K562 (cell line): Measurements from ENCODE around the gene DNASE2. TPM values are rescaled to one million over a fixed set of nuclear protein-coding genes. Genes with fewer than 3 reads are reported as not detected.
A peak's percentile ranks its signal among the peaks of the same experiment; 100 is the strongest.

Source experiments
- ATAC-seq: fragments of 200-7000 bp; cut with Tn5 transposase; 3 replicates; pipeline ENCODE4 v1.9.1; 2020; ENCODE audit warnings: moderate library complexity
- BruUV-seq: library from RNA; stranded (reverse); fragments of 400-500 nt; replicated peaks from 2 replicates; lab custom pipeline; 2021; lab: Mats Ljungman, UMichigan
- CTCF ChIA-PET: fragments of 300-600 bp; formaldehyde crosslinking; extraction: SDS; loops from one replicate; lab custom pipeline; 2021; ENCODE audit warnings: low intra/inter-chr PET ratio; lab: Yijun Ruan, JAX
- POLR2A ChIA-PET: fragments of 300-600, 350-650 bp; sonication (Branson Sonifier 250); formaldehyde crosslinking; extraction: SDS; loops from one replicate; lab custom pipeline; 2021; ENCODE audit warnings: antibody characterized with exemption, inconsistent platforms; lab: Yijun Ruan, JAX
- DNase-seq, 4 experiments: peaks; one replicate each; pipeline versions ENCODE4 v3.0.0 to v3.0.0-alpha.2; 2011 to 2018; ENCODE audit warnings: low spot score in 3 of 4, mixed read lengths in 3 of 4; ENCODE audit errors: extremely low read depth in 1 of 4
- FAIRE-seq: peaks from 2 replicates; lab custom pipeline; 2011; peaks lifted over from hg19 to GRCh38; lab: Jason Lieb, UNC
- H2AFZ ChIP-seq: 2 replicates; pipeline ENCODE4 v1.6.0; 2011; ENCODE audit warnings: low read depth, low read length, control low read depth, inconsistent platforms
- H3K27ac ChIP-seq: fragments of 200-600 bp; 3 replicates; pipeline ENCODE4 v1.8.0; 2011; ENCODE audit warnings: low read depth, mild to moderate bottlenecking, control low read depth, inconsistent platforms, low read length, moderate library complexity, mixed read lengths; ENCODE audit errors: extremely low read depth
- H3K27me3 ChIP-seq, 2 experiments: fragments of 300-600 bp in 1 of 2; 2 replicates in 1 of 2; 3 replicates in 1 of 2; pipeline versions ENCODE4 v1.6.0 to v1.8.0; 2011; ENCODE audit warnings: inconsistent platforms in 2 of 2, low read length in 2 of 2, mild to moderate bottlenecking in 1 of 2, mixed read lengths in 1 of 2, moderate library complexity in 1 of 2; ENCODE audit not compliant: control insufficient read depth in 2 of 2, insufficient read depth in 2 of 2
- H3K36me3 ChIP-seq: fragments of 300-600 bp; 3 replicates; pipeline ENCODE4 v1.8.0; 2011; ENCODE audit warnings: mild to moderate bottlenecking, low read length, inconsistent platforms; ENCODE audit not compliant: control insufficient read depth, insufficient read depth
- H3K4me1 ChIP-seq, 2 experiments: fragments of 200-600 bp in 1 of 2; replicated peaks in 1 of 2; 2 replicates in 1 of 2; 3 replicates in 1 of 2; pipeline versions ENCODE4 v1.5.1 to v1.8.0; 2011; ENCODE audit warnings: inconsistent platforms in 2 of 2, low read length in 2 of 2, mild to moderate bottlenecking in 1 of 2, mixed read lengths in 1 of 2, moderate library complexity in 1 of 2; ENCODE audit not compliant: control insufficient read depth in 2 of 2, insufficient read depth in 2 of 2
- H3K4me2 ChIP-seq: 2 replicates; pipeline ENCODE4 v1.6.1; 2011; ENCODE audit warnings: low read length, control low read depth, inconsistent platforms, mixed read lengths; ENCODE audit not compliant: insufficient read depth
- H3K4me3 ChIP-seq: fragments of 200-600 bp; sonication (generic), shearing (Covaris generic); 2 replicates; pipeline ENCODE4 v1.5.1; 2016; ENCODE audit warnings: control low read depth, inconsistent platforms
- H3K79me2 ChIP-seq: fragments of 200-600 bp; 3 replicates; pipeline ENCODE4 v1.8.0; 2011; ENCODE audit warnings: low read length, inconsistent platforms; ENCODE audit not compliant: control insufficient read depth, insufficient read depth
- H3K9ac ChIP-seq, 2 experiments: 2 replicates each; pipeline versions ENCODE4 v1.6.0 to v1.6.1; 2011; ENCODE audit warnings: low read depth in 2 of 2, low read length in 2 of 2, control low read depth in 1 of 2, inconsistent platforms in 1 of 2, mild to moderate bottlenecking in 1 of 2, mixed read lengths in 1 of 2; ENCODE audit not compliant: insufficient read depth in 1 of 2
- H3K9me1 ChIP-seq: one replicate; pipeline ENCODE4 v1.6.0; 2011; ENCODE audit warnings: inconsistent platforms, mild to moderate bottlenecking, low read length, moderate library complexity; ENCODE audit not compliant: control insufficient read depth, insufficient read depth
- H3K9me3 ChIP-seq: replicated peaks from 2 replicates; pipeline ENCODE4 v1.5.1; 2011; ENCODE audit warnings: low read depth, low read length, inconsistent platforms; ENCODE audit not compliant: control insufficient read depth, insufficient read depth
- H4K20me1 ChIP-seq: replicated peaks from 2 replicates; pipeline ENCODE4 v1.6.1; 2011; ENCODE audit warnings: low read length, inconsistent platforms, mixed read lengths; ENCODE audit not compliant: control insufficient read depth, insufficient read depth
- ARHGAP35 ChIP-seq: fragments of 450-650 bp; IDR thresholded peaks from 2 replicates; pipeline ENCODE4 v1.6.1; 2018; ENCODE audit not compliant: partially characterized antibody
- BRF2 ChIP-seq: IDR thresholded peaks from 3 replicates; pipeline ENCODE4 v1.6.1; 2011; ENCODE audit warnings: borderline replicate concordance, mild to moderate bottlenecking; ENCODE audit not compliant: insufficient read length, insufficient read depth
- EWSR1 ChIP-seq: fragments of 450-650 bp; IDR thresholded peaks from 2 replicates; pipeline ENCODE4 v1.6.1; 2018; ENCODE audit warnings: borderline replicate concordance, mild to moderate bottlenecking, low read depth, moderate library complexity; ENCODE audit not compliant: partially characterized antibody
- FOXJ3 ChIP-seq: sonication (generic); formaldehyde crosslinking; IDR thresholded peaks from 2 replicates; pipeline ENCODE4 v1.4.0; 2020; ENCODE audit warnings: mild to moderate bottlenecking, missing genetic modification reagents
- FOXO4 ChIP-seq: fragments of 450-650 bp; formaldehyde crosslinking; IDR thresholded peaks from 2 replicates; pipeline ENCODE4 v1.4.0; 2020; ENCODE audit warnings: mild to moderate bottlenecking, moderate library complexity
- HEY1 ChIP-seq: fragments of 250-450 bp; sonication (Bioruptor Pico); IDR thresholded peaks from 2 replicates; pipeline ENCODE4 v1.5.0; 2020; ENCODE audit warnings: mild to moderate bottlenecking, moderate library complexity, borderline replicate concordance
- ILK ChIP-seq: fragments of 450-650 bp; IDR thresholded peaks from 2 replicates; pipeline ENCODE4 v1.6.1; 2016; ENCODE audit warnings: missing genetic modification characterization, low read depth, mild to moderate bottlenecking, missing compliant biosample characterization, moderate library complexity, borderline replicate concordance
- KAT8 ChIP-seq: fragments of 450-650 bp; IDR thresholded peaks from 2 replicates; pipeline ENCODE4 v1.6.1; 2016; ENCODE audit warnings: low read depth, mild to moderate bottlenecking
- PHF21A ChIP-seq: fragments of 450-650 bp; IDR thresholded peaks from 2 replicates; pipeline ENCODE4 v1.6.1; 2017; ENCODE audit warnings: low read depth, borderline replicate concordance
- TCF7L2 ChIP-seq: fragments of 150-350 bp; IDR thresholded peaks from 2 replicates; pipeline ENCODE4 v1.6.1; 2016; ENCODE audit warnings: low read depth, mild to moderate bottlenecking, low read length, moderate library complexity
- TSC22D4 ChIP-seq: fragments of 450-650 bp; IDR thresholded peaks from 2 replicates; pipeline ENCODE4 v1.6.1; 2016; ENCODE audit warnings: missing genetic modification characterization, missing biosample characterization, control low read depth
- XRCC5 ChIP-seq: fragments of 200-400 bp; formaldehyde crosslinking; IDR thresholded peaks from 2 replicates; pipeline ENCODE4 v1.6.1; 2017; ENCODE audit warnings: low read depth, mild to moderate bottlenecking, low read length
- ZNF134 ChIP-seq: fragments of 250-450 bp; sonication (Bioruptor Pico); conservative IDR thresholded peaks from 2 replicates; pipeline ENCODE4 v1.4.0; 2020
- ZNF507 ChIP-seq: conservative IDR thresholded peaks from 2 replicates; pipeline ENCODE4 v1.6.1; 2017; ENCODE audit warnings: missing genetic modification characterization, missing compliant biosample characterization
- ZNF518B ChIP-seq: fragments of 250-450 bp; sonication (Bioruptor Pico); IDR thresholded peaks from 2 replicates; pipeline ENCODE4 v1.5.0; 2021; ENCODE audit warnings: mild to moderate bottlenecking, moderate library complexity
- WGBS: fragments of 100-300 bp; shearing (Covaris generic); methylation state at CpG from one replicate; pipeline ENCODE4 v1.1.6; 2016; ENCODE audit warnings: low coverage, mixed read lengths; ENCODE audit not compliant: insufficient coverage; ENCODE audit errors: missing lambda C conversion rate; 5-methylcytosine and 5-hydroxymethylcytosine counted together
- in situ Hi-C: fragments of 300-500 bp; cut with MboI; formaldehyde crosslinking; loops from 4 replicates; pipeline ENCODE4 v1.15.0; 2018; ENCODE audit warnings: inconsistent platforms, mixed read lengths
- intact Hi-C: fragments of 100-400 bp; cut with micrococcal nuclease; formaldehyde crosslinking; loops from 2 replicates; pipeline ENCODE4 v1.14.2; 2022
- polyA plus RNA-seq, 8 experiments: library from polyadenylated mRNA; depleted of rRNA in 4 of 8; stranded (reverse) in 5 of 8; unstranded in 3 of 8; fragments of >200 nt; fragmentation: Nextera tagmentation in 2 of 8; fragmentation: Illumina TruSeq in 1 of 8; extraction: Ambion mirVana in 2 of 8; extraction: Trizol in 1 of 8; gene quantifications; 2 replicates each; pipeline versions ENCODE4 v1.2.1 to v1.2.3, GENCODE V29; 2011 to 2014; ENCODE audit warnings: inconsistent platforms in 1 of 8, missing spikeins in 1 of 8
- total RNA-seq, 7 experiments: library from RNA; depleted of rRNA in 6 of 7; stranded (reverse); fragments of >200 nt in 6 of 7; fragmentation: Illumina TruSeq in 2 of 7; extraction: Trizol in 2 of 7; gene quantifications; 2 replicates each; pipeline versions ENCODE4 v1.2.1 to v1.2.3, GENCODE V29; 2011 to 2021; ENCODE audit warnings: low replicate concordance in 1 of 7
- TF ChIP-seq, protein P1 (sequence below): sonication (generic); formaldehyde crosslinking; IDR thresholded peaks from 2 replicates; pipeline ENCODE4 v1.8.0; 2022; ENCODE audit warnings: mild to moderate bottlenecking, missing genetic modification reagents

The DNASE2 gene
- total and polyA plus RNA-seq, 9 of the 15 experiments (the other 6 are each of a cell fraction or from before 2014, with no cell fraction given): 4.4 to 27.0 (median 20.2) TPM

DNA sequence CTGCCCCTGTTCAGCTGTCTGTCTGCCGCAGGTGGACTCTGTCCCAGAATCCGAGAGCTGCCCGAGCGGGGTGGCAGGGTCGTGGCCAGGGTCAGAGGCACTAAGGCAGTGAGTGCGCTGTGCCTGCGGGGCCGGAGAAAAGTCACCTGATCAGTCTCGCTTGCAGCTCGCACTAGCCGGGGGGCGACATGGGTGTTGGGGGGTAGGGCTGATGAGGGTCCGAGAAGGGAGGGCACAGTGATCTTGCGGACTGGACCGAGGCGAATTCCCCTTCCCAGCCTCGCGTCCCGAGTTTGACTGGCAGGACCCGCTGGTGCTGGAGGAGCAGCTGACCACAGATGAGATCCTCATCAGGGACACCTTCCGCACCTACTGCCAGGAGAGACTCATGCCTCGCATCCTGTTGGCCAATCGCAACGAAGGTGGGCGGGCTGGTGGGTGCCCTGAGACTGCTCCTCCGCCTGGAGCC lies 10.3 kb upstream of the DNASE2 start:
- DNase-seq: peak in 3 of 4 experiments; percentile 28 to 68 (median 65)
- Histone ChIP-seq H3K4me2 (peak overlapping the region; percentile 95), H3K4me3 (peak overlapping the region; percentile 88), H2AFZ (peak overlapping the region; percentile 69; the same call in 1 of the 2 replicates), H3K9ac (peak overlapping the region; percentile 71 to 99), H3K79me2 (peaks cover 32% of the 10 kb centered on the region), H3K36me3 (peaks cover 34% of the 10 kb centered on the region; the same call in 2 of the 3 replicates), H3K27me3 (no peaks in the 10 kb centered on the region), H3K9me3 (no peaks in the 10 kb centered on the region), H3K4me1 (peaks cover 15 to 53% of the 10 kb centered on the region in 2 experiments; a peak in 4 of 5 replicates), H3K27ac (peak overlapping the region; percentile 68), H4K20me1 (peaks cover 5% of the 10 kb centered on the region; the same call in 1 of the 2 replicates), H3K9me1 (no peaks in the 10 kb centered on the region)
- intact Hi-C loops (loop anchor here (1.0 kb wide), 1 partner anchor 28 kb away; the partner anchor contains the start of gene SYCE2), in situ Hi-C loops (no loop called here)
- ATAC-seq: no peak
- 2% methylated on average over 21 of the region's 26 CpGs for WGBS
- ChIA-PET CTCF (interaction anchor here (0.7 kb wide), 1 partner anchor 186 kb away, joined by 3 read pairs; no protein-coding TSS in a partner anchor), POLR2A (interaction anchor here (0.6 to 1.9 kb wide), 13 partner anchors 9 to 205 kb away, joined by 3 to 7 read pairs (median 4); partner anchors contain the start of gene SYCE2)
- BruUV-seq: TSS peak; percentile 70
- FAIRE-seq: no peak
- TF ChIP-seq ZNF507 (no peak), HEY1 (CRISPR knock-in tag) (no peak), FOXJ3 (CRISPR knock-in tag) (no peak), ILK (tag) (no peak), ARHGAP35 (no peak), BRF2 (no peak), TCF7L2 (no peak), TSC22D4 (no peak), ZNF134 (CRISPR knock-in tag) (no peak), PHF21A (no peak), EWSR1 (no peak), ZNF518B (CRISPR knock-in tag) (no peak), FOXO4 (CRISPR knock-in tag) (no peak), XRCC5 (no peak; the same call in 1 of the 2 replicates), KAT8 (no peak)
- TF ChIP-seq, protein P1, sequence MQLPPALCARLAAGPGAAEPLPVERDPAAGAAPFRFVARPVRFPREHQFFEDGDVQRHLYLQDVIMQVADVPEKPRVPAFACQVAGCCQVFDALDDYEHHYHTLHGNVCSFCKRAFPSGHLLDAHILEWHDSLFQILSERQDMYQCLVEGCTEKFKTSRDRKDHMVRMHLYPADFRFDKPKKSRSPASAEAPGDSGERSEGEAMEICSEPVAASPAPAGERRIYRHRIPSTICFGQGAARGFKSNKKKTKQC (CRISPR knock-in tag): 0 out of 2 replicates have a peak, but pooled peaks have one; percentile 19
